HG03342 (cell line): Measurements from ENCODE around the gene USP17L10.
"Not testable (repeated sequence)": the region's sequence is repeated elsewhere in the genome, so short reads cannot be mapped to it uniquely, and the experiment has no call there.

Experiments used
- ATAC-seq: cut with Tn5 transposase; IDR thresholded peaks from one replicate; pipeline ENCODE4 v1.9.1; 2021; ENCODE audit warnings: mild to moderate bottlenecking, moderate library complexity; ENCODE audit not compliant: unreplicated experiment

The USP17L10 gene

GRCh38 chr4:9210357-9210756, at the start of gene USP17L10:
Gene USP17L10, plus strand, starts transcription at chr4:9210657. Its CDS starts 0 bp downstream, at chr4:9210657.
- not testable (repeated sequence) for ATAC-seq

GRCh38 chr4:9165990-9166389, 44.5 kb upstream of the USP17L10 start:
- ATAC-seq, result not testable (repeated sequence)

- ATAC-seq, result not testable (repeated sequence)
Observed at GRCh38 chr4:9169791-9170459, 40.5 kb upstream of the USP17L10 start, which contains the start of gene FAM90A26. Gene FAM90A26, plus strand, starts transcription at chr4:9170409. Its CDS starts 2,764 bp downstream, at chr4:9173173.

GRCh38 chr4:9214701-9215100, 4.2 kb downstream of the USP17L10 start:
- ATAC-seq, result not testable (repeated sequence)

- ATAC-seq, result not testable (repeated sequence)
Observed at GRCh38 chr4:9215105-9215504, 4.6 kb downstream of the USP17L10 start, which contains the start of gene USP17L11. Gene USP17L11, plus strand, starts transcription at chr4:9215405. Its CDS starts 0 bp downstream, at chr4:9215405.

GRCh38 chr4:9219852-9220251, 9.4 kb downstream of the USP17L10 start, which contains the start of gene USP17L12:
Gene USP17L12, plus strand, starts transcription at chr4:9220152. Its CDS starts 0 bp downstream, at chr4:9220152.
- not testable (repeated sequence) for ATAC-seq

GRCh38 chr4:9224596-9224995, 14.1 kb downstream of the USP17L10 start, which contains the start of gene USP17L13:
Gene USP17L13, plus strand, starts transcription at chr4:9224896. Its CDS starts 0 bp downstream, at chr4:9224896.
- not testable (repeated sequence) for ATAC-seq

GRCh38 chr4:9230249-9230648, 19.8 kb downstream of the USP17L10 start:
- not testable (repeated sequence) for ATAC-seq

GRCh38 chr4:9234085-9234484, 23.6 kb downstream of the USP17L10 start, which contains the start of gene USP17L15:
Gene USP17L15, plus strand, starts transcription at chr4:9234385. Its CDS starts 0 bp downstream, at chr4:9234385.
- ATAC-seq, result not testable (repeated sequence)

- not testable (repeated sequence) for ATAC-seq
Observed at GRCh38 chr4:9238461-9238860, 28.0 kb downstream of the USP17L10 start.

GRCh38 chr4:9243579-9243978, 33.1 kb downstream of the USP17L10 start, which contains the start of gene USP17L17:
Gene USP17L17, plus strand, starts transcription at chr4:9243879. Its CDS starts 0 bp downstream, at chr4:9243879.
- not testable (repeated sequence) for ATAC-seq

GRCh38 chr4:9247953-9248680, 37.7 kb downstream of the USP17L10 start, which contains the start of gene USP17L18:
Gene USP17L18, plus strand, starts transcription at chr4:9248630. Its CDS starts 0 bp downstream, at chr4:9248630.
- ATAC-seq, result not testable (repeated sequence)

- ATAC-seq, result not testable (repeated sequence)
Observed at GRCh38 chr4:9253078-9253477, 42.6 kb downstream of the USP17L10 start, which contains the start of gene USP17L19. Gene USP17L19, plus strand, starts transcription at chr4:9253378. Its CDS starts 0 bp downstream, at chr4:9253378.

GRCh38 chr4:9257824-9258223, 47.4 kb downstream of the USP17L10 start, which contains the start of gene USP17L20:
Gene USP17L20, plus strand, starts transcription at chr4:9258124. Its CDS starts 0 bp downstream, at chr4:9258124.
- not testable (repeated sequence) for ATAC-seq
